Nephron (organoid): ENCODE results near the gene VWA1.
"Not testable (repeated sequence)": the region's sequence is repeated elsewhere in the genome, so short reads cannot be mapped to it uniquely, and the experiment has no call there.

ENCODE experiments used
- H3K27ac Mint-ChIP-seq, 3 experiments: 2 replicates each; pipeline ENCODE4 v1.8.0; 2020; ENCODE audit warnings: mixed read lengths in 3 of 3, mild to moderate bottlenecking in 2 of 3, moderate library complexity in 1 of 3
- H3K27me3 Mint-ChIP-seq: 2 replicates; pipeline ENCODE4 v1.8.0; 2021; ENCODE audit warnings: low read depth, mild to moderate bottlenecking, moderate library complexity, mixed read lengths
- H3K36me3 Mint-ChIP-seq: 2 replicates; pipeline ENCODE4 v1.8.0; 2020; ENCODE audit warnings: low read depth, mixed read lengths
- H3K4me1 Mint-ChIP-seq: 2 replicates; pipeline ENCODE4 v1.8.0; 2020; ENCODE audit warnings: mixed read lengths
- H3K4me3 Mint-ChIP-seq, 3 experiments: 2 replicates each; pipeline ENCODE4 v1.8.0; 2020; ENCODE audit warnings: mild to moderate bottlenecking in 3 of 3, mixed read lengths in 3 of 3, moderate library complexity in 2 of 3
- H3K9me3 Mint-ChIP-seq: 2 replicates; pipeline ENCODE4 v1.8.0; 2020; ENCODE audit warnings: mixed read lengths
- TF ChIP-seq, protein P1 (sequence below), 3 experiments: fragments of 200-600 bp; sonication (generic); IDR thresholded peaks; one replicate each; pipeline ENCODE4 v1.5.0; 2021; ENCODE audit warnings: antibody characterized with exemption in 3 of 3; ENCODE audit not compliant: unreplicated experiment in 3 of 3

Gene VWA1

DNA sequence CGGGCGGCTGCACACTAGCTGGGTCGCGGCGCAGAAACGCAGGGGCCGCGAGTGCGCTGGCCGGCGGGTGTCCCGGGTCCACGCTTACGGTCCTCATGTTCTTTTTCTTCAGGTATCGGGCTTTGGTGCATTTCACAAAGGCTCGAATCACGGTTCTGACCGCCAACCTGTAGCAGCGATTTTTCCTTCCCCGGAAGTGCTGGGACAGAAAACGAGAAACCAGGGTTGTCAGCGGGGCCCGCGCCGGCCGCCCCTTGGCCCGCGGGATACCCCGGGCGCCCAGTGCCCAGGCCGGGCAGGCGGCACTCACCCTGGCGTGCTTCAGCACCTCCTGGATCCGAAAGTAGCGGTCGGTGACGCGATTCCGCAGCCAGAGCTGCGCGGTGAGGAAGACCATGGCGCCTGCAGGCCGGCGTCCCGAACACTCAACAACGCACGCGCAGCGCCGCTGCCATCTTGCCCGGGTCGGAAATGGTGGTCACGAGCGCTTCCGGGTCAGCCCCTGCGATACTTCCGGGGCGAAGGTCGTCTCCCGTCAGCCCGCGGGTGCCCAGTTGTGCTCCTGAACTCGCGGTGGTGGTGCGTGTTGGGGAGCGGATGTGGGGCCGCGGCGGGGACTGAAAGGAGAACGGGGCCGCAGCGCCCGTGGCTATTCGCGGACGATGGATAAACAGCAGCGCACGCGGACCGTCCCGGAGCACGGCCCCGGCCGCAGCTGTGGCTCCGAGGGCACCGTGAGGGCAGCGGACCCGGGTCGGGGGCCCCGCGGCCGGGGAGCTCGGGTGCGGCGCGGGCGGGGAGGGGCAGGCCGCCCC is 28.5 kb upstream of the VWA1 start, which contains the start of gene MRPL20:
MRPL20 (minus strand) TSS at position 473 of the 815 bp plus-strand sequence; CDS start at position 397, 76 bp downstream.
- no peaks in the 10 kb centered on the region for H3K9me3 Mint-ChIP-seq
- peak within 1 kb of the TSS; percentile 68 to 95 (median 94) for H3K27ac Mint-ChIP-seq
- H3K27me3 Mint-ChIP-seq, result no peaks in the 10 kb centered on the region
- peaks cover 16% of the 10 kb centered on the region for H3K4me1 Mint-ChIP-seq
- H3K4me3 Mint-ChIP-seq, result peak within 1 kb of the TSS; percentile 96 to 98 (median 97)
- H3K36me3 Mint-ChIP-seq, result peaks cover 34% of the 10 kb centered on the region
- TF ChIP-seq, protein P1, sequence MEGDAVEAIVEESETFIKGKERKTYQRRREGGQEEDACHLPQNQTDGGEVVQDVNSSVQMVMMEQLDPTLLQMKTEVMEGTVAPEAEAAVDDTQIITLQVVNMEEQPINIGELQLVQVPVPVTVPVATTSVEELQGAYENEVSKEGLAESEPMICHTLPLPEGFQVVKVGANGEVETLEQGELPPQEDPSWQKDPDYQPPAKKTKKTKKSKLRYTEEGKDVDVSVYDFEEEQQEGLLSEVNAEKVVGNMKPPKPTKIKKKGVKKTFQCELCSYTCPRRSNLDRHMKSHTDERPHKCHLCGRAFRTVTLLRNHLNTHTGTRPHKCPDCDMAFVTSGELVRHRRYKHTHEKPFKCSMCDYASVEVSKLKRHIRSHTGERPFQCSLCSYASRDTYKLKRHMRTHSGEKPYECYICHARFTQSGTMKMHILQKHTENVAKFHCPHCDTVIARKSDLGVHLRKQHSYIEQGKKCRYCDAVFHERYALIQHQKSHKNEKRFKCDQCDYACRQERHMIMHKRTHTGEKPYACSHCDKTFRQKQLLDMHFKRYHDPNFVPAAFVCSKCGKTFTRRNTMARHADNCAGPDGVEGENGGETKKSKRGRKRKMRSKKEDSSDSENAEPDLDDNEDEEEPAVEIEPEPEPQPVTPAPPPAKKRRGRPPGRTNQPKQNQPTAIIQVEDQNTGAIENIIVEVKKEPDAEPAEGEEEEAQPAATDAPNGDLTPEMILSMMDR (IDR thresholded peaks at IDR 0.05; ENCODE audit: unreplicated experiment in 3 of 3), result no peak

DNA sequence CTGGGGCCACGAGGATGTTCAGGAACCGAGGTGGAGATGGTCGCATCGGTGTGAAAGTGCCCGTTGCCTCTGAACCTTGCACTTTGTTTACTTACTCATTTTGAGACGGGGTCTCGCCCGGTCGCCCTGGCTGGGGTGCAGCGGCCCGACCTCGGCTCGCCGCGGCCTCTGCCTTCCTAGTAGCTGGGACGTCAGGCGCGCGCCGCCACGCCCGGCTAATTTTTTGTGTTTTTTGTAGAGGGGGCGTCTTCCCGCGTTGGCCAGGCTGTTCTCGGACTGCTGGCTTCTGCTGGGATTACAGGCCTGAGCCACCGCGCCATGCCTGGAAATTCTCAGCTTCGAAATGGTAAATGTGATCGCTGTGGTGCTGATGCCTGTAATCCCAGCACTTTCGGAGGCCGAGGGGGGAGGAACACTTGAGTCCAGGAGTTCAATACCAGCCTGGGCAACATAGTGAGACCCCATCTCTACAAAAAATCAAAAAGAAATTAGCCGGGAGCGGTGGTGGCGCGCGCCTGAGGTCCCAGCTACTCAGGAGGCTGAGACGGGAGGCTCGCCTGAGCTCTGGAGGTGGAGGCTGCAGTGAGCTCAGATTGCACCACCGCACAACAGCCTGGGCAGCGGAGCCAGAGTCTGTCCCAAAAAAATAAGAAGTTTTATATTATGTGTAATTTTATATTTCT is 27.7 kb upstream of the VWA1 start:
- peak overlapping the region; percentile 68 to 95 (median 73) for H3K27ac Mint-ChIP-seq
- H3K36me3 Mint-ChIP-seq, result peaks cover 30% of the 10 kb centered on the region
- H3K27me3 Mint-ChIP-seq, result no peaks in the 10 kb centered on the region
- peak overlapping the region; percentile 89 to 91 (median 90) for H3K4me3 Mint-ChIP-seq
- peaks cover 17% of the 10 kb centered on the region for H3K4me1 Mint-ChIP-seq
- no peaks in the 10 kb centered on the region for H3K9me3 Mint-ChIP-seq
- TF ChIP-seq, protein P1 (IDR thresholded peaks at IDR 0.05; ENCODE audit: unreplicated experiment in 3 of 3), result peak in 2 of 3 experiments; percentile 5 to 15

DNA sequence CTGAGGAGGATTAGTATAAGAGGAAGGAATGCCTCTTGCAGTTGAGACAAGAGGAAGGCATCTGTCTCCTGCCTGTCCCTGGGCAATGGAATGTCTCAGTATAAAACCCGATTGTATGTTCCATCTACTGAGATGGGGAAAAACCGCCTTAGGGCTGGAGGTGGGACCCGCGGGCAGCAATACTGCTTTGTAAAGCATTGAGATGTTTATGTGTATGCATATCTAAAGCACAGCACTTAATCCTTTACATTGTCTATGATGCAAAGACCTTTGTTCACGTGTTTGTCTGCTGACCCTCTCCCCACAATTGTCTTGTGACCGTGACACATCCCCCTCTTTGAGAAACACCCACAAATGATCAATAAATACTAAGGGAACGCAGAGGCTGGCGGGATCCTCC is 25.3 kb upstream of the VWA1 start:
- Mint-ChIP-seq H3K4me1 (peaks cover 14% of the 10 kb centered on the region), H3K4me3 (peak overlapping the region; percentile 66 to 82 (median 78)), H3K36me3 (peaks cover 18% of the 10 kb centered on the region)
- H3K27ac Mint-ChIP-seq, H3K27me3 Mint-ChIP-seq, H3K9me3 Mint-ChIP-seq: not testable (repeated sequence)

DNA sequence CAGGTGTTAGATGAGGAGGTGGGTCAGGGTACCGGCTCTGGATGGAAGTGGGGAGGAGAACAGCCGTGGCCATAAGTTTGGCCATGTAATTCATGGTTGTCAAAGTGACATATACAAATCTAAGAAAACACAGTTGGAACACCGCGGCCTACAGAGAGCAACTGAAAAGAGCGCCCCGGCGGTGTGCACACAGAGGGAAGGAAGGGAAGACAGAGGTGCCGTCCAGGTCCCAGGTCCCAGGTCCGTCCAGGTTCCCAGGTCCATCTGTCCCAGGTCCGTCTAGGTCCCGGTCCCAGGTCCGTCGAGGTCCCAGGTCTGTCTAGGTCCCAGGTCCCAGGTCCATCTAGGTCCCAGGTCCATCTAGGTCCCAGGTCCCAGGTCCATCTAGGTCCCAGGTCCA is 23.9 kb upstream of the VWA1 start:
- peaks cover 14% of the 10 kb centered on the region for H3K4me1 Mint-ChIP-seq
- TF ChIP-seq, protein P1 (IDR thresholded peaks at IDR 0.05; ENCODE audit: unreplicated experiment in 3 of 3), result no peak

DNA sequence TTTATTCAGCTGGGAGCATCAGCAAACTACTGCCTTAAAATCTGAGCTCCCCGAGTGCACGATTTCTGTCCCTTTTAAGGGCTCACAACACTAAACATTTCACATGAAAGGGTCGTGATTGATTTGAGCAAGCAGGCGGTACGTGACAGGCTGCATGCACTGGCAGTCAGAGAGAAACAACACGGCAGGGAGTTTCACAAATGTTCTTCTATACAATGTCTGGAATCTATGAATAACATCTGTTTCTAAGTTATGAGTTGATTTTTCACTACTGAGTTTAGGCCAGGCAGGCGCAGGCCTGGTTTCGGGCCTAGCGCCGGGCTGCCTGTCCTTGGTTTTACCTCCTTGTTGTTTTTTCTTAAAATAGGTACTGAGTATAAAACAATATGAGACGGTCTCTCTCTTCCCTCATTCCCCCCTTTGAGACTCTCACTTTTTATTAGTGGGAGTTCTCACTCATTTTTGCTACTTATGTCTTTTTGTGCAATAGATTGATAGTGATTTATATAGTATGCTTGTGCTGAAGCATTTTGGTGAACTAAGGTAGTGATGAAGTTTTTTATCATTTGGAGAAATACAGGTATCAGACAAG is 23.1 kb upstream of the VWA1 start:
- H3K36me3 Mint-ChIP-seq, result peaks cover 13% of the 10 kb centered on the region
- H3K27ac Mint-ChIP-seq, H3K9me3 Mint-ChIP-seq, H3K27me3 Mint-ChIP-seq: not testable (repeated sequence)
- peaks cover 14% of the 10 kb centered on the region for H3K4me1 Mint-ChIP-seq
- H3K4me3 Mint-ChIP-seq, result peak overlapping the region in 1 of 3 experiments; percentile 9

More for the DNA sequence above, 23.9 kb upstream of the VWA1 start:
- peaks cover 13% of the 10 kb centered on the region for H3K36me3 Mint-ChIP-seq
- H3K27ac Mint-ChIP-seq, result no peak overlapping the region
- H3K4me3 Mint-ChIP-seq, result peak overlapping the region in 2 of 3 experiments; percentile 21 to 50
- no peaks in the 10 kb centered on the region for H3K27me3 Mint-ChIP-seq
- no peaks in the 10 kb centered on the region for H3K9me3 Mint-ChIP-seq

DNA sequence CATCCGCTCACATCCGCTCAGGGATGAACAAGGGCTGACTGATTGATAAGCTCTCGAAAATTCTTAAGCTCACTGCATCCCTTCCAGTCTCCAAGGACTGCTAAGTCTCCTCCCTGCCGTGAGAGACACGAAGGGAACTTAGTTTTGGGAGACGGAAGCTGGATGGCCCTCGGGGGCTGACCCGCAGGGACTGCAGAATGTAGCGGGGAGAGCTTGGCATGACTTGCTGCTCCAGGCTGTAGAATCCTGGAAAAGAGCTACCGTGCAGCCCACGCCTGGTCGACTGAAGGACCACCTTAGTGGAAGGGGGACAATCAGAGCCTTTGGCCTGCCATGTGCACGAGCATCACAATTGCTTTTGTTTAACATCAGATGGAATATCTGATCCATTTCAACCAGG is 19.7 kb upstream of the VWA1 start:
- TF ChIP-seq, protein P1 (IDR thresholded peaks at IDR 0.05; ENCODE audit: unreplicated experiment in 3 of 3), result no peak
- Mint-ChIP-seq H3K4me3 (no peak overlapping the region), H3K27ac (no peak overlapping the region), H3K27me3 (no peaks in the 10 kb centered on the region), H3K36me3 (peaks cover 7% of the 10 kb centered on the region), H3K4me1 (peaks cover 19% of the 10 kb centered on the region), H3K9me3 (no peaks in the 10 kb centered on the region)

DNA sequence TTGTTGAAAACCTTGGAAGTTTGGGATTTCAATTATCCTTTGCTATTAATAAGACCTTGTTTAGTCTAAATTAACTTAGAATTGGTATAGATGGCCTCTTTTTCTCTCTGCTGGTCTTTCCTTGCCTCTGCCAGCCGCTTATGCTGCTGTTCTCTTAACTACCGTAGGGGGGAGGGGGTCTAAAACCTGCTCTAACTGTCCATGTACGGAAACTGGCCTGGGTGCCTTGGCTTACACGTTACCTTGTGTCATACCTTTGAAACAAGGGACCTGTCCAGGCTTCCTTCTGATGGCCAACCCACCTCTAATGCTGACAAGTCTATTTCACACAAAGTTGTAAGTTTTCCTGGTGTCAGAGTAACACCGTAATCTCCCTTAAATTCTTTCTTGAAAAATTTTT is 18.1 kb upstream of the VWA1 start:
- peaks cover 19% of the 10 kb centered on the region for H3K4me1 Mint-ChIP-seq
- H3K27me3 Mint-ChIP-seq, H3K36me3 Mint-ChIP-seq, H3K9me3 Mint-ChIP-seq: not testable (repeated sequence)
- H3K27ac Mint-ChIP-seq, result peak overlapping the region; percentile 76 to 81 (median 80)
- H3K4me3 Mint-ChIP-seq, result peak overlapping the region in 1 of 3 experiments; percentile 33

DNA sequence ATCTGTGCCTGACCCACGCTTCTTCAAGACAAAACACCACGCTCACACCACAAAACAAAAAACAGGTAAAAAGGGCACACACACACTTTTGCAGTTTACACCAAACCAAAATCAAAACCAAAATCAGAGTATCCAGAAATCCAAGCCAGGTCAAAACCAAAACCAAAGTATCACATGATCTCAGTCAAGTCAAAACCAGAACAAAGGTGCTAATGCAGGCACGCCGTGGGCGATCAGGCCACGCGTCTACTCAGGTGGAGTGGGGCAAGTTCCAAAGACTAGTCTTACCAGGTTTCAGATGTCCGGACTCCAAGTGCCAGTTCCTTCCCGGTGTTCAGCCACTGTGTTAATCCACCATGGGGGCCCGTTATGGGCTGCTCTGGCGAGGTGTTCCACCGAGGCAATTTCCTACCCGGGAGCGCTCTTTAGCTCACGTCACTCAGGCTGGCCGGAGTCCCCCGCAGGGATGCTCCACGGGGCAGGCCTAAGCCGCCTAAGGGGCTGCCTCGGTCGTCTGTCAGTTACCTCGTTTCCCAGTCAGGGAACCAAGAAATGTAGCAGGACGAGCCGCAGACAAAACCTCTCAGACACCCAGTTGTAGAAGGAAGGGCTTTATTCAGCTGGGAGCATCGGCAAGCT is 17.5 kb upstream of the VWA1 start:
- Mint-ChIP-seq H3K4me3 (peak overlapping the region in 2 of 3 experiments; percentile 33 to 51), H3K27ac (peak overlapping the region; percentile 76 to 81 (median 80)), H3K4me1 (peaks cover 17% of the 10 kb centered on the region)
- H3K27me3 Mint-ChIP-seq, H3K36me3 Mint-ChIP-seq, H3K9me3 Mint-ChIP-seq: not testable (repeated sequence)
